Measurements from ENCODE around the gene TERT. TPM values are rescaled to one million over a fixed set of nuclear protein-coding genes. Genes with fewer than 3 reads are reported as not detected.
"Not testable (repeated sequence)": the region's sequence is repeated elsewhere in the genome, so short reads cannot be mapped to it uniquely, and the experiment has no call there.

Gene TERT
- total and polyA plus RNA-seq, 2 of the 8 experiments (the other 6 are each of a cell fraction or from before 2014, with no cell fraction given) = 13.1 to 23.1 TPM

- H3K79me1 ChIP-seq (ENCODE audit: low read depth, low read length); H3K4me3 ChIP-seq (ENCODE audit: extremely low read depth in 1 of 4, insufficient read depth in 2 of 4, low read depth in 3 of 4, low read length in 4 of 4); H3K9me3 ChIP-seq (ENCODE audit: insufficient read depth in 2 of 2, low read depth in 1 of 2, low read length in 1 of 2); H3K9ac ChIP-seq (replicated peaks in 1 of 4; ENCODE audit: extremely low read depth in 1 of 4, low read depth in 3 of 4, low read length in 3 of 4); H2BK12ac ChIP-seq (ENCODE audit: low read depth, low read length); H4K5ac ChIP-seq (ENCODE audit: insufficient read length, low read depth, low read length); H2BK120ac ChIP-seq (replicated peaks; ENCODE audit: low read depth, low read length); H3K23me2 ChIP-seq (ENCODE audit: low read depth, low read length); H3K4ac ChIP-seq (replicated peaks; ENCODE audit: insufficient read length, low read depth, low read length); H3K56ac ChIP-seq (replicated peaks; ENCODE audit: insufficient read length, low read depth, low read length); H3K18ac ChIP-seq (ENCODE audit: extremely low read depth, low read length); H3K4me1 ChIP-seq (replicated peaks in 1 of 4; ENCODE audit: control insufficient read depth in 3 of 4, insufficient read depth in 4 of 4, low read length in 3 of 4); H3K27me3 ChIP-seq (replicated peaks in 1 of 4; ENCODE audit: control insufficient read depth in 3 of 4, extremely low read depth in 1 of 4, insufficient read depth in 3 of 4, low read length in 3 of 4); H2AFZ ChIP-seq (ENCODE audit: low read length); DNase-seq (ENCODE audit: low read depth in 1 of 2, low spot score in 2 of 2); H2BK15ac ChIP-seq (ENCODE audit: low read length); H4K91ac ChIP-seq (replicated peaks; ENCODE audit: insufficient read length, low read length); H3K27ac ChIP-seq (ENCODE audit: low read depth, low read length); H4K8ac ChIP-seq (ENCODE audit: extremely low read depth, insufficient read depth, low read length); FAIRE-seq; POLR2A ChIA-PET (ENCODE audit: partially characterized antibody); H2AK5ac ChIP-seq (ENCODE audit: low read depth, low read length); H3K23ac ChIP-seq (ENCODE audit: insufficient read length); H3K14ac ChIP-seq (ENCODE audit: insufficient read length); H2BK20ac ChIP-seq (ENCODE audit: low read length); H3K4me2 ChIP-seq (ENCODE audit: insufficient read depth in 1 of 2, low read depth in 2 of 2, low read length in 2 of 2); H2BK5ac ChIP-seq (ENCODE audit: low read depth, low read length): not testable (repeated sequence)
- WGBS, 2 experiments (ENCODE audit: extremely low coverage in 1 of 2, insufficient coverage in 1 of 2, insufficient read length in 1 of 2, insufficient replicate concordance in 2 of 2, low coverage in 1 of 2, low lambda C conversion rate in 2 of 2, missing lambda C conversion rate in 1 of 2) = 84% methylated on average over 9 of the region's 10 CpGs; no CpG with 5 or more reads in 1 of the 2 experiments
- H4K20me1 ChIP-seq (replicated peaks in 1 of 2; ENCODE audit: control insufficient read depth in 1 of 2, insufficient read depth in 2 of 2, low read length in 2 of 2) = peaks cover 0 to 11% of the 10 kb centered on the region in 2 experiments
- H3K36me3 ChIP-seq (ENCODE audit: control insufficient read depth in 2 of 4, insufficient read depth in 4 of 4, low read length in 3 of 4) = peaks cover 0 to 24% (median 6%) of the 10 kb centered on the region in 4 experiments; a peak in 4 of 8 replicates
- H3K79me2 ChIP-seq (ENCODE audit: control insufficient read depth in 1 of 2, insufficient read depth in 2 of 2, low read length in 2 of 2) = peaks cover 3 to 12% of the 10 kb centered on the region in 2 experiments; a peak in 2 of 4 replicates
- CTCF ChIA-PET (ENCODE audit: partially characterized antibody) = interaction anchor here (0.8 kb wide), 1 partner anchor 10 kb away, joined by 4 read pairs; no protein-coding TSS in a partner anchor
Measured at GRCh38 chr5:1275397-1276391, 19.2 kb downstream of the TERT start.
